GM21529 (cell line): Measurements from ENCODE around the gene PPP1R11.

ENCODE experiments used
- ATAC-seq: cut with Tn5 transposase; IDR thresholded peaks from one replicate; pipeline ENCODE4 v1.9.1; 2021; ENCODE audit not compliant: unreplicated experiment

Gene PPP1R11

GRCh38 chr6:30061092-30061857, 5.7 kb upstream of the PPP1R11 start, which contains the start of gene POLR1H:
Gene POLR1H (plus strand): TSS chr6:30061265. CDS start chr6:30061525, 260 bp downstream.
- peak; percentile 80 for ATAC-seq

- ATAC-seq: no peak
These were observed 5.0 kb upstream of the PPP1R11 start for GRCh38 chr6:30061858-30062458.

GRCh38 chr6:30062471-30063178, 4.4 kb upstream of the PPP1R11 start:
- no peak for ATAC-seq

- ATAC-seq: no peak
These were observed 3.7 kb upstream of the PPP1R11 start for GRCh38 chr6:30063315-30063714.

GRCh38 chr6:30066082-30066481, 916 bp upstream of the PPP1R11 start:
- no peak for ATAC-seq

- no peak for ATAC-seq
These were observed 602 bp downstream of the PPP1R11 start for GRCh38 chr6:30067460-30068139.

- no peak for ATAC-seq
These were observed 4.3 kb downstream of the PPP1R11 start for GRCh38 chr6:30071081-30071818.

GRCh38 chr6:30071858-30072257, 4.9 kb downstream of the PPP1R11 start:
- ATAC-seq: no peak

GRCh38 chr6:30073489-30074235, 6.7 kb downstream of the PPP1R11 start:
- ATAC-seq: no peak

GRCh38 chr6:30074331-30075093, 7.5 kb downstream of the PPP1R11 start:
- ATAC-seq: no peak

- no peak for ATAC-seq
These were observed 8.2 kb downstream of the PPP1R11 start, which contains the start of gene RNF39 for GRCh38 chr6:30075094-30075789. Gene RNF39 (minus strand): TSS chr6:30075769. CDS start chr6:30075585, 184 bp downstream.

GRCh38 chr6:30075790-30076732, 9.1 kb downstream of the PPP1R11 start:
- no peak for ATAC-seq

GRCh38 chr6:30077218-30077617, 10.2 kb downstream of the PPP1R11 start:
- no peak for ATAC-seq

GRCh38 chr6:30087876-30088275, 20.9 kb downstream of the PPP1R11 start:
- ATAC-seq: no peak

- ATAC-seq: no peak
These were observed 24.8 kb downstream of the PPP1R11 start for GRCh38 chr6:30091577-30092381.

GRCh38 chr6:30092852-30093543, 26.0 kb downstream of the PPP1R11 start:
- no peak for ATAC-seq
